Fibroblast of villous mesenchyme (primary cell): ENCODE data around the gene ODF2. TPM values are rescaled to one million over a fixed set of nuclear protein-coding genes. Genes with fewer than 3 reads are reported as not detected.
A peak's percentile ranks its signal among the peaks of the same experiment; 100 is the strongest.

Experiments used
- DNase-seq: peaks from one replicate; pipeline ENCODE4 v3.0.0-alpha.2; 2010; ENCODE audit warnings: low read depth
- H3K4me3 ChIP-seq: 2 replicates; pipeline ENCODE4 v1.5.1; 2011; ENCODE audit warnings: low read depth, mild to moderate bottlenecking, low read length
- small RNA-seq: library from RNA; depleted of rRNA; stranded (forward); fragments of <200 nt; gene quantifications from one replicate; pipeline ENCODE3, GENCODE V24; 2012
- total RNA-seq: library from RNA; depleted of rRNA; stranded (reverse); fragments of >200 nt; gene quantifications from 2 replicates; pipeline ENCODE4 v1.2.3, GENCODE V29; 2012
- TF ChIP-seq, protein P1 (sequence below): IDR thresholded peaks from 2 replicates; pipeline ENCODE4 v1.5.1; 2012; ENCODE audit warnings: low read depth, mild to moderate bottlenecking, low read length; ENCODE audit not compliant: insufficient read depth

Gene ODF2
- total RNA-seq, 1 donor = 44.5 TPM

DNA sequence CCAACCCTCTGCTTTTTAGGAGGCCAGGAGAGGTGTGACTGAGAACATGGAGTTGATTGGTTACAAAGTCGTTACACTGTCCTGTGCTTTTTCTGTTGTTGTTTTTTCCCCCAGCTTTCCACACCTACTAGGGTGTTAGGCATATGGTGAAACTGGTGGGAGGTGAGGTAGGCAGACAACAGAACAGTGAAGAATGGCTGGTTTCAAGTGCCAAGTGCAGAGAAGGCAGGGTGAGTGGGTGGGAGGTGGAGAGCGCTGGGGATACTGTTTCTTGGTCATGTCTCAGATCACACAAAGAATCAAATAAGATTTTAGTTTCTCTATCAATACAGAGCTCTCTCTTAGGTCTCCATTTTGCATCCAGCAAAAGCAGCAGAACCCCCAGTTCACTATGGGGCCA, 94.4 kb downstream of the ODF2 start:
- no peak overlapping the region for H3K4me3 ChIP-seq
- peak; percentile 20 for DNase-seq
- TF ChIP-seq, protein P1, sequence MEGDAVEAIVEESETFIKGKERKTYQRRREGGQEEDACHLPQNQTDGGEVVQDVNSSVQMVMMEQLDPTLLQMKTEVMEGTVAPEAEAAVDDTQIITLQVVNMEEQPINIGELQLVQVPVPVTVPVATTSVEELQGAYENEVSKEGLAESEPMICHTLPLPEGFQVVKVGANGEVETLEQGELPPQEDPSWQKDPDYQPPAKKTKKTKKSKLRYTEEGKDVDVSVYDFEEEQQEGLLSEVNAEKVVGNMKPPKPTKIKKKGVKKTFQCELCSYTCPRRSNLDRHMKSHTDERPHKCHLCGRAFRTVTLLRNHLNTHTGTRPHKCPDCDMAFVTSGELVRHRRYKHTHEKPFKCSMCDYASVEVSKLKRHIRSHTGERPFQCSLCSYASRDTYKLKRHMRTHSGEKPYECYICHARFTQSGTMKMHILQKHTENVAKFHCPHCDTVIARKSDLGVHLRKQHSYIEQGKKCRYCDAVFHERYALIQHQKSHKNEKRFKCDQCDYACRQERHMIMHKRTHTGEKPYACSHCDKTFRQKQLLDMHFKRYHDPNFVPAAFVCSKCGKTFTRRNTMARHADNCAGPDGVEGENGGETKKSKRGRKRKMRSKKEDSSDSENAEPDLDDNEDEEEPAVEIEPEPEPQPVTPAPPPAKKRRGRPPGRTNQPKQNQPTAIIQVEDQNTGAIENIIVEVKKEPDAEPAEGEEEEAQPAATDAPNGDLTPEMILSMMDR = no peak

Small RNAs within 50 kb of the gene (small RNA-seq; reads per million reads assigned to genes)
- gene RNU7-171P = not detected

Other genes with a start within 250 kb of the ODF2 start
- 114 and 116 TPM in 2 replicates for gene GOLGA2, start 180.0 kb upstream of the ODF2 start, total RNA-seq
- gene SWI5, start 179.7 kb upstream of the ODF2 start, total RNA-seq = 26.7 and 31.1 TPM in 2 replicates
- 17.7 and 20.6 TPM in 2 replicates for gene TRUB2, start 133.6 kb upstream of the ODF2 start, total RNA-seq
- gene COQ4, start 133.2 kb upstream of the ODF2 start, total RNA-seq = 22.0 and 32.5 TPM in 2 replicates
- 21.3 and 22.9 TPM in 2 replicates for gene SLC27A4, start 115.5 kb upstream of the ODF2 start, total RNA-seq
- 29.8 and 33.8 TPM in 2 replicates for gene URM1, start 84.6 kb upstream of the ODF2 start, total RNA-seq
- 80.2 and 86.8 TPM in 2 replicates for gene CERCAM, start 35.1 kb upstream of the ODF2 start, total RNA-seq
- 21.3 and 35.0 TPM in 2 replicates for gene GLE1, start 48.7 kb downstream of the ODF2 start, total RNA-seq
- gene SPTAN1, start 96.6 kb downstream of the ODF2 start, total RNA-seq = 477 and 501 TPM in 2 replicates
- gene DYNC2I2, start 200.8 kb downstream of the ODF2 start, total RNA-seq = 52.2 and 59.9 TPM in 2 replicates
- 378 and 491 TPM in 2 replicates for gene SET, start 233.2 kb downstream of the ODF2 start, total RNA-seq
- 2.6 and 3.5 TPM in 2 replicates for gene PKN3, start 246.5 kb downstream of the ODF2 start, total RNA-seq